NCI-H82 (cell line): ENCODE measurements around the gene PPFIA1.

Experiments
- DNase-seq: peaks from one replicate; lab custom pipeline; 2025; lab: John Stamatoyannopoulos, UW

Gene PPFIA1

DNA sequence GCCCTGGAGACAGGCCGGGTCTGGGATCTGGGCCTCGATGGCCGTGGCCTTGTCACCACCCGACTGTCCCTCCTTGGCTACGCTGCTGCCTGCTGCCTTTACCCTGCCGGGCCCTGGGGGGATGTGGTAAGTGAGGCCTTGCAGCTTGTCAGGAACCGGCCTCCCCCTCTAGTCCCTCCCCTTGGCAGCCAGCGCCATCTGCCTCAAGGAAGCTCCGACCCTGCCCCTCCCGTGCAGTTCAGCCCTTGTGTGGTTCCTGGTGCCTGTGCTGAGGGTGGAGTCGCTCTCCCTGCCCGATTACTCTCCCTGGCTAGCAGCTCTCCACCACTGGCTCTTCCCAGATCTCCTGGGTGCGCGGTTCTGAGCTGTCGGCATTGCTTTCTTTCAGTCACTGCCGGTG is 161.6 kb downstream of the PPFIA1 start:
- DNase-seq: no peak

DNA sequence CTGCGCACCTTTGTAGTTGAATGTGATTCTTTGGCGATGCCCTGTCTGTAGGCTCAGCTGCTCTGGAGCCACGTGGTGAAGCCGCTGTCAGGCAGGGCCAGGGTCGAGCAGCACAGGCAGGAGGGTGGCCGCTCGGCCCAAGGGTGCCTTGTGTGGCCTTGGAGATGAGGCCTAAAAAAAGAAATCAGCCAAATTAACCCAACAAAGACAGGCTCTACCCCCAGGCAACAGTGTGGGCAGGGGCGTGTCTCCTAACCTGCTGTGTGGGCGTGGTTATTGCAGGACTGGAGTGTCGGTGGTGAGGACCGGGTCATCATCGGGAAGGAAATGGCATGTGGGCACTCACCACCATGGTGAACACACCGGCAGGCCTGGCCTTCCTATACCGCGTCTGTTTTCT is 162.1 kb downstream of the PPFIA1 start:
- no peak for DNase-seq

GRCh38 chr11:70433038-70433437 is 162.5 kb downstream of the PPFIA1 start:
- no peak for DNase-seq

DNA sequence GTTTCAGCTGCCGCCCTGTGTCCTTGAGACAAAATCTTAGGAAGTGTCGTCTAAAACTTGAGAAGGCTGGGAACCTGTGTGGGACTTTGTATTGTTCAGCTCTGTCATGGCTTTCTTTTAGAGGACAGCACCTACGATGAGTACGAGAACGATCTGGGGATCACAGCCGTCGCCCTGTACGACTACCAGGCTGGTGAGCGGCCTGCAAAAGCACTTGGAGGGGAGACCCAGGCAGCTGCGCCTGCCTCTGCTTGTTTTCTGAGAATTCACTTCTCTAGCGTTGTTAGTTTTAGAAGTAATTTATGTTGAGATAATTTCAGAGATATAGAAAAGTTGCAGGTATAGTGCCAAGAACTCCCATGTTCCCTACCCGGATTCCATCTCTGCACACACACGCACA is 163.0 kb downstream of the PPFIA1 start:
- DNase-seq: no peak
